ENCODE data around the gene AGO4. TPM values are rescaled to one million over a fixed set of nuclear protein-coding genes. Genes with fewer than 3 reads are reported as not detected.
A peak's percentile ranks its signal among the peaks of the same experiment; 100 is the strongest.
"Not testable (repeated sequence)": the region's sequence is repeated elsewhere in the genome, so short reads cannot be mapped to it uniquely, and the experiment has no call there.

Gene AGO4
- total RNA-seq, 2 experiments from 2014 or later = 7.9 to 8.5 TPM

GRCh38 chr1:35873243-35873750 lies 65.5 kb downstream of the AGO4 start:
- Mint-ChIP-seq H3K36me3 (ENCODE audit: low read depth) (no peaks in the 10 kb centered on the region), H3K27ac (no peak overlapping the region), H3K4me3 (no peak overlapping the region), H3K4me1 (ENCODE audit: low read depth) (no peaks in the 10 kb centered on the region), H3K27me3 (ENCODE audit: low read depth) (no peaks in the 10 kb centered on the region), H3K9me3 (ENCODE audit: insufficient read depth) (no peaks in the 10 kb centered on the region)
- no peak for ATAC-seq
- ChIA-PET CTCF (interaction anchor here (2.7 kb wide), 1 partner anchor 9 kb away, joined by 16 read pairs; the partner anchor contains the start of gene AGO1), POLR2A (no interaction called here)
- DNase-seq = no peak

GRCh38 chr1:35874115-35874514 lies 66.3 kb downstream of the AGO4 start:
- POLR2A ChIA-PET; DNase-seq; ATAC-seq; H3K4me3 Mint-ChIP-seq; H3K36me3 Mint-ChIP-seq (ENCODE audit: low read depth); H3K9me3 Mint-ChIP-seq (ENCODE audit: insufficient read depth); H3K27ac Mint-ChIP-seq; H3K4me1 Mint-ChIP-seq (ENCODE audit: low read depth); H3K27me3 Mint-ChIP-seq (ENCODE audit: low read depth): not testable (repeated sequence)
- CTCF ChIA-PET = interaction anchor here (2.7 kb wide), 1 partner anchor 8 kb away, joined by 16 read pairs; the partner anchor contains the start of gene AGO1

- ATAC-seq (peak; percentile 49), DNase-seq (peak; percentile 38)
- H3K4me3 Mint-ChIP-seq = no peak overlapping the region
- no peaks in the 10 kb centered on the region for H3K27me3 Mint-ChIP-seq (ENCODE audit: low read depth)
- H3K9me3 Mint-ChIP-seq (ENCODE audit: insufficient read depth) = no peaks in the 10 kb centered on the region
- no peak overlapping the region for H3K27ac Mint-ChIP-seq
- POLR2A ChIA-PET = interaction anchor here (0.6 kb wide), 1 partner anchor 54 kb away, joined by 3 read pairs; no protein-coding TSS in a partner anchor
- H3K4me1 Mint-ChIP-seq (ENCODE audit: low read depth) = peaks cover 5% of the 10 kb centered on the region
- H3K36me3 Mint-ChIP-seq (ENCODE audit: low read depth) = no peaks in the 10 kb centered on the region
- CTCF ChIA-PET = no interaction called here
Measured at GRCh38 chr1:35876988-35877387, 69.2 kb downstream of the AGO4 start.

- Mint-ChIP-seq H3K36me3 (ENCODE audit: low read depth) (no peaks in the 10 kb centered on the region), H3K4me1 (ENCODE audit: low read depth) (peaks cover 32% of the 10 kb centered on the region), H3K4me3 (no peak overlapping the region), H3K27ac (no peak overlapping the region), H3K9me3 (ENCODE audit: insufficient read depth) (no peaks in the 10 kb centered on the region), H3K27me3 (ENCODE audit: low read depth) (no peaks in the 10 kb centered on the region)
- ChIA-PET POLR2A (interaction anchor here (0.7 kb wide), 1 partner anchor 48 kb away, joined by 4 read pairs; no protein-coding TSS in a partner anchor), CTCF (interaction anchor here (0.8 to 2.6 kb wide), 8 partner anchors 8 to 63 kb away, joined by 3 to 21 read pairs (median 8); partner anchors contain the start of gene AGO3)
- no peak for DNase-seq
- no peak for ATAC-seq
Measured at GRCh38 chr1:35881850-35882273, 74.0 kb downstream of the AGO4 start.

- ChIA-PET POLR2A (interaction anchor here (0.7 kb wide), 1 partner anchor 48 kb away, joined by 4 read pairs; no protein-coding TSS in a partner anchor), CTCF (interaction anchor here (0.6 to 2.6 kb wide), 16 partner anchors 9 to 892 kb away, joined by 3 to 21 read pairs (median 4); partner anchors contain the start of gene AGO3)
- Mint-ChIP-seq H3K27me3 (ENCODE audit: low read depth) (no peaks in the 10 kb centered on the region), H3K9me3 (ENCODE audit: insufficient read depth) (no peaks in the 10 kb centered on the region), H3K27ac (no peak overlapping the region), H3K4me3 (peak overlapping the region; percentile 37), H3K36me3 (ENCODE audit: low read depth) (no peaks in the 10 kb centered on the region), H3K4me1 (ENCODE audit: low read depth) (peaks cover 39% of the 10 kb centered on the region)
- DNase-seq (no peak), ATAC-seq (no peak)
Measured at GRCh38 chr1:35882586-35882944, 74.7 kb downstream of the AGO4 start.

- peak; percentile 97 for ATAC-seq
- ChIA-PET CTCF (interaction anchor here (0.6 to 2.6 kb wide), 26 partner anchors 9 to 893 kb away, joined by 3 to 21 read pairs (median 3); partner anchors contain the start of gene AGO3), POLR2A (interaction anchor here (0.9 to 1.6 kb wide), 3 partner anchors 45 to 113 kb away, joined by 3 to 7 read pairs (median 3); partner anchors contain the start of genes AGO3 and CLSPN)
- DNase-seq = peak; percentile 97
- H3K27ac Mint-ChIP-seq = peak within 1 kb of the TSS; percentile 69
- H3K9me3 Mint-ChIP-seq (ENCODE audit: insufficient read depth) = no peaks in the 10 kb centered on the region
- no peaks in the 10 kb centered on the region for H3K27me3 Mint-ChIP-seq (ENCODE audit: low read depth)
- peak within 1 kb of the TSS; percentile 90 for H3K4me3 Mint-ChIP-seq
- peaks cover 42% of the 10 kb centered on the region for H3K4me1 Mint-ChIP-seq (ENCODE audit: low read depth)
- no peaks in the 10 kb centered on the region for H3K36me3 Mint-ChIP-seq (ENCODE audit: low read depth)
Measured at GRCh38 chr1:35882945-35883634, 75.3 kb downstream of the AGO4 start, which contains the start of gene AGO1. Gene AGO1 (plus strand): TSS chr1:35883209. CDS start chr1:35883422, 213 bp downstream.

GRCh38 chr1:35883635-35884101 lies 75.9 kb downstream of the AGO4 start:
- ChIA-PET POLR2A (interaction anchor here (0.9 to 1.6 kb wide), 3 partner anchors 45 to 114 kb away, joined by 3 to 7 read pairs (median 3); partner anchors contain the start of genes AGO3 and CLSPN), CTCF (interaction anchor here (0.6 to 2.6 kb wide), 25 partner anchors 8 to 515 kb away, joined by 3 to 21 read pairs (median 3); partner anchors contain the start of gene AGO3)
- no peaks in the 10 kb centered on the region for H3K27me3 Mint-ChIP-seq (ENCODE audit: low read depth)
- DNase-seq = peak; percentile 32
- H3K4me3 Mint-ChIP-seq = peak overlapping the region; percentile 90
- no peaks in the 10 kb centered on the region for H3K9me3 Mint-ChIP-seq (ENCODE audit: insufficient read depth)
- peaks cover under 1% of the 10 kb centered on the region for H3K36me3 Mint-ChIP-seq (ENCODE audit: low read depth)
- H3K27ac Mint-ChIP-seq = peak overlapping the region; percentile 69
- ATAC-seq = peak; percentile 9
- H3K4me1 Mint-ChIP-seq (ENCODE audit: low read depth) = peaks cover 42% of the 10 kb centered on the region

- no peak overlapping the region for H3K27ac Mint-ChIP-seq
- H3K27me3 Mint-ChIP-seq (ENCODE audit: low read depth) = no peaks in the 10 kb centered on the region
- DNase-seq (no peak), ATAC-seq (no peak)
- CTCF ChIA-PET = interaction anchor here (1.4 kb wide), 1 partner anchor 15 kb away, joined by 3 read pairs; no protein-coding TSS in a partner anchor
- H3K4me1 Mint-ChIP-seq (ENCODE audit: low read depth) = peaks cover 42% of the 10 kb centered on the region
- no peak overlapping the region for H3K4me3 Mint-ChIP-seq
- peaks cover 3% of the 10 kb centered on the region for H3K36me3 Mint-ChIP-seq (ENCODE audit: low read depth)
- POLR2A ChIA-PET = no interaction called here
- H3K9me3 Mint-ChIP-seq (ENCODE audit: insufficient read depth) = no peaks in the 10 kb centered on the region
Measured at GRCh38 chr1:35884934-35885333, 77.1 kb downstream of the AGO4 start.

GRCh38 chr1:35885961-35886558 lies 78.2 kb downstream of the AGO4 start:
- DNase-seq (no peak), ATAC-seq (no peak)
- Mint-ChIP-seq H3K36me3 (ENCODE audit: low read depth) (peaks cover 5% of the 10 kb centered on the region), H3K9me3 (ENCODE audit: insufficient read depth) (no peaks in the 10 kb centered on the region), H3K27me3 (ENCODE audit: low read depth) (no peaks in the 10 kb centered on the region), H3K27ac (no peak overlapping the region), H3K4me1 (ENCODE audit: low read depth) (peaks cover 42% of the 10 kb centered on the region), H3K4me3 (no peak overlapping the region)
- ChIA-PET CTCF (no interaction called here), POLR2A (no interaction called here)

- Mint-ChIP-seq H3K36me3 (ENCODE audit: low read depth) (peaks cover 7% of the 10 kb centered on the region), H3K4me3 (no peak overlapping the region), H3K9me3 (ENCODE audit: insufficient read depth) (no peaks in the 10 kb centered on the region), H3K27ac (no peak overlapping the region), H3K4me1 (ENCODE audit: low read depth) (peaks cover 38% of the 10 kb centered on the region), H3K27me3 (ENCODE audit: low read depth) (no peaks in the 10 kb centered on the region)
- ChIA-PET POLR2A (no interaction called here), CTCF (interaction anchor here (1.1 to 1.9 kb wide), 2 partner anchors 25 to 248 kb away, joined by 3 to 4 read pairs; no protein-coding TSS in a partner anchor)
- no peak for DNase-seq
- ATAC-seq = no peak
Measured at GRCh38 chr1:35886577-35887431, 79.0 kb downstream of the AGO4 start.

GRCh38 chr1:35887508-35887907 lies 79.7 kb downstream of the AGO4 start:
- H3K4me1 Mint-ChIP-seq (ENCODE audit: low read depth) = peaks cover 31% of the 10 kb centered on the region
- ChIA-PET POLR2A (no interaction called here), CTCF (interaction anchor here (1.1 to 1.9 kb wide), 2 partner anchors 25 to 247 kb away, joined by 3 to 4 read pairs; no protein-coding TSS in a partner anchor)
- H3K36me3 Mint-ChIP-seq (ENCODE audit: low read depth) = peaks cover 11% of the 10 kb centered on the region
- H3K27ac Mint-ChIP-seq = peak overlapping the region; percentile 10
- no peaks in the 10 kb centered on the region for H3K9me3 Mint-ChIP-seq (ENCODE audit: insufficient read depth)
- no peak for ATAC-seq
- no peak for DNase-seq
- H3K27me3 Mint-ChIP-seq (ENCODE audit: low read depth) = no peaks in the 10 kb centered on the region
- H3K4me3 Mint-ChIP-seq = no peak overlapping the region
